Ovary (tissue), 9 donors: ENCODE data around the gene TMEM74B. TPM values are rescaled to one million over a fixed set of nuclear protein-coding genes. Genes with fewer than 3 reads are reported as not detected.

ENCODE experiments used
- polyA plus RNA-seq, 2 donors: library from polyadenylated mRNA; stranded (reverse); fragments of 200-250 nt in 1 of 2; fragments of 350-450 nt in 1 of 2; fragmentation: Illumina TruSeq in 1 of 2; extraction: RNeasy Lipid Tissue Mini Kit (QIAGEN cat#74804) in 1 of 2; gene quantifications; one replicate each; pipeline ENCODE4 v1.2.3, GENCODE V29; 2013 to 2014
- total RNA-seq, 7 donors: library from RNA; depleted of rRNA in 2 of 7; stranded (reverse); fragments of >200 nt in 2 of 7; fragmentation: NEBNext Ultra II Directional in 3 of 7; extraction: Animal tissue kit (Norgen Biotek cat#: 25700) in 3 of 7; gene quantifications; one replicate each; pipeline versions ENCODE4 v1.1.0 to v1.2.4, GENCODE V29; 2016 to 2023
- donor health status: DM: no; HTN: no; CAD: no; lungs with moderate emphysema.
- donor health status: DM: no; HTN: no; CAD: no.
- donor health status: Bipolar disorder and iron deficiency.
- donor health status: DM: yes; HTN: yes; CAD: no.
- donor health status: DM: no; HTN: no; CAD: no.
- donor health status: DM: yes; HTN: yes; CAD: no.

The TMEM74B gene
- total and polyA plus RNA-seq, 9 donors = 0.33 to 1.7 (median 1.0) TPM; not detected in 1

Other genes with a start within 250 kb of the TMEM74B start
- under 1 TPM in 4 of 7 donors, not detected in 3; 0.07 to 0.53 (median 0.40) TPM for gene RSPO4, start 182.7 kb downstream of the TMEM74B start, total RNA-seq
- gene RSPO4, start 182.7 kb downstream of the TMEM74B start, polyA plus RNA-seq = under 1 TPM in 1 of 2 donors, not detected in 1; 0.04 TPM
- gene PSMF1, start 66.4 kb downstream of the TMEM74B start, total RNA-seq = 100 to 1,000 TPM in 6 of 7 donors, 10 to 100 TPM in 1; 33.4 to 163 (median 127) TPM
- 100 to 1,000 TPM in 1 of 2 donors, 10 to 100 TPM in 1; 81.5 to 140 TPM for gene PSMF1, start 66.4 kb downstream of the TMEM74B start, polyA plus RNA-seq
- gene C20orf202, start 18.5 kb upstream of the TMEM74B start, total RNA-seq = under 1 TPM in 6 of 7 donors, not detected in 1; 0.18 to 0.38 (median 0.29) TPM
- gene C20orf202, start 18.5 kb upstream of the TMEM74B start, polyA plus RNA-seq = under 1 TPM; 0.22 to 0.58 TPM
- gene RAD21L1, start 41.1 kb upstream of the TMEM74B start, total RNA-seq = not detected
- not detected for gene RAD21L1, start 41.1 kb upstream of the TMEM74B start, polyA plus RNA-seq
- 1 to 10 TPM; 2.4 to 6.8 (median 4.1) TPM for gene SNPH, start 81.3 kb upstream of the TMEM74B start, total RNA-seq
- 1 to 10 TPM; 1.5 to 1.7 TPM for gene SNPH, start 81.3 kb upstream of the TMEM74B start, polyA plus RNA-seq
- gene SDCBP2, start 144.2 kb upstream of the TMEM74B start, total RNA-seq = 10 to 100 TPM in 1 of 7 donors, 1 to 10 TPM in 6; 2.7 to 34.7 (median 4.0) TPM
- gene SDCBP2, start 144.2 kb upstream of the TMEM74B start, polyA plus RNA-seq = 1 to 10 TPM in 1 of 2 donors, under 1 TPM in 1; 0.92 to 3.4 TPM
- gene FKBP1A, start 208.1 kb upstream of the TMEM74B start, total RNA-seq = 100 to 1,000 TPM in 6 of 7 donors, 10 to 100 TPM in 1; 64.7 to 258 (median 151) TPM
- 100 to 1,000 TPM; 154 to 697 TPM for gene FKBP1A, start 208.1 kb upstream of the TMEM74B start, polyA plus RNA-seq